Measurements from ENCODE around the gene SLC9B2.

The SLC9B2 gene

DNA sequence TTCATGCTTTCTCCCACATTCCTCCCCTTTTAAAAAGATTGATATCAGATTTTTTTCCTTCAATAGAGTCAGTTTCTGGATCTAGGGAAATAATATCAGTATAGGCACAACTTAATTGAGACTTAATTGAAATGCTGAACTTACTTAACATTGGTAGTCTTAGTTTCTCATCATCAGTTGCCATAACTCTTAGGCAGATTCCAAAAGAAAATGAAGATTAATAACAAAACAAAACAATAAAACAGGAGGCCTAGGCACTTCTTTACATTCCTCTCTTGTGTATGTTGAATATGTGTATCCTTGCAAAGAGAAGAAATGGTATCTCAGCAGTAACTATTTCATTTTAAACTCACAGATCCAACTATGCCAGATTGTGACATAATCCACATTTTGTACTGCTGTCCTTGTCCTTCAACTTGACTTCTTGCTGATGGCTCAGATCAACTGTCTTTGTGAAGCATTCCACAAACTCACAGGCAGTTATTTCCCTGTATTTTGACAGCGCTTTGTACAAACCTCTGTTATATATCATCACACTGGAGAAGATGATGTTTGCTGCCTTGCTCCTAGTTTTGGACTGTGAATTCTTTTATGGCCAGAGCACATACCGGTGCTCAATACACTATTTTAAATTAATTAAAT is 9.1 kb upstream of the SLC9B2 start:
- TF ChIP-seq EZH2 (IDR thresholded peaks at IDR 0.05; ENCODE audit: borderline replicate concordance, low read length) = no peak
- TF ChIP-seq, protein P1, sequence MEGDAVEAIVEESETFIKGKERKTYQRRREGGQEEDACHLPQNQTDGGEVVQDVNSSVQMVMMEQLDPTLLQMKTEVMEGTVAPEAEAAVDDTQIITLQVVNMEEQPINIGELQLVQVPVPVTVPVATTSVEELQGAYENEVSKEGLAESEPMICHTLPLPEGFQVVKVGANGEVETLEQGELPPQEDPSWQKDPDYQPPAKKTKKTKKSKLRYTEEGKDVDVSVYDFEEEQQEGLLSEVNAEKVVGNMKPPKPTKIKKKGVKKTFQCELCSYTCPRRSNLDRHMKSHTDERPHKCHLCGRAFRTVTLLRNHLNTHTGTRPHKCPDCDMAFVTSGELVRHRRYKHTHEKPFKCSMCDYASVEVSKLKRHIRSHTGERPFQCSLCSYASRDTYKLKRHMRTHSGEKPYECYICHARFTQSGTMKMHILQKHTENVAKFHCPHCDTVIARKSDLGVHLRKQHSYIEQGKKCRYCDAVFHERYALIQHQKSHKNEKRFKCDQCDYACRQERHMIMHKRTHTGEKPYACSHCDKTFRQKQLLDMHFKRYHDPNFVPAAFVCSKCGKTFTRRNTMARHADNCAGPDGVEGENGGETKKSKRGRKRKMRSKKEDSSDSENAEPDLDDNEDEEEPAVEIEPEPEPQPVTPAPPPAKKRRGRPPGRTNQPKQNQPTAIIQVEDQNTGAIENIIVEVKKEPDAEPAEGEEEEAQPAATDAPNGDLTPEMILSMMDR (IDR thresholded peaks at IDR 0.05; ENCODE audit: low read length) = no peak
- no peaks in the 10 kb centered on the region for H4K20me1 ChIP-seq (ENCODE audit: insufficient read depth, low read length)
- no peak overlapping the region for H3K9ac ChIP-seq (ENCODE audit: low read length)
- H3F3A ChIP-seq (ENCODE audit: insufficient read depth, low read length) = no peaks in the 10 kb centered on the region
- no peak overlapping the region for H3K4me3 ChIP-seq (ENCODE audit: low read depth, low read length, poor library complexity, severe bottlenecking)
- no peaks in the 10 kb centered on the region for H3K9me2 ChIP-seq (ENCODE audit: low read depth, low read length)
- no peak overlapping the region for H3K27ac ChIP-seq (ENCODE audit: low read depth, low read length, poor library complexity, severe bottlenecking)
- peaks cover 2% of the 10 kb centered on the region; the same call in 1 of the 2 replicates for H3K36me3 ChIP-seq (ENCODE audit: insufficient read depth, low read length)
- H3K27me3 ChIP-seq (ENCODE audit: insufficient read depth, low read length) = no peaks in the 10 kb centered on the region
- H3K4me2 ChIP-seq (ENCODE audit: low read length) = no peak overlapping the region
- H2AFZ ChIP-seq (ENCODE audit: low read length) = no peak overlapping the region
- no peaks in the 10 kb centered on the region for H3K9me3 ChIP-seq (ENCODE audit: low read length)
- H3K4me1 ChIP-seq (ENCODE audit: insufficient read depth, low read length, severe bottlenecking) = no peaks in the 10 kb centered on the region
- no peaks in the 10 kb centered on the region for H3K79me2 ChIP-seq (ENCODE audit: insufficient read depth, low read length)

DNA sequence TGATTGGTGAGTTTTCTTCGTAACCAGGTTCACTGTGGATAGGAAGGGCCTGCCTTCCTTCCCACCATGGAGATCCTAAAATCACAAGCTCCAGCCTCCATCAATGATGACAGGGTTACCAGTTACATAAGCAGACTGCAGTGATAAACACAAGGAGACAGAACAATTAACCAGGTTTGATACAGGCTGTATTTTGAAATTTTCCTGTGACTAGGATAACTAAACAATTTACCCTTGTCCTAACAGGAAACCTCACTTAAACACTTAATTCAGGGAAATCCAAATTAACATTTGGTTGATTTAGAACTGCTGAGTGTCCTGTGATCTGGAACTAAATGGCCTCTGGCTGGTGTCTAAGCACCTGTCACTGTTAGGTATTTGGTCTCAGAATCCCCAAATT is 3.1 kb upstream of the SLC9B2 start:
- H4K20me1 ChIP-seq (ENCODE audit: insufficient read depth, low read length) = no peaks in the 10 kb centered on the region
- TF ChIP-seq, protein P1 (IDR thresholded peaks at IDR 0.05; ENCODE audit: low read length) = no peak
- no peak for TF ChIP-seq EZH2 (IDR thresholded peaks at IDR 0.05; ENCODE audit: borderline replicate concordance, low read length)
- no peaks in the 10 kb centered on the region for H3K9me2 ChIP-seq (ENCODE audit: low read depth, low read length)
- H3F3A ChIP-seq (ENCODE audit: insufficient read depth, low read length) = no peaks in the 10 kb centered on the region
- H3K79me2 ChIP-seq (ENCODE audit: insufficient read depth, low read length) = peaks cover 11% of the 10 kb centered on the region
- H3K4me1 ChIP-seq (ENCODE audit: insufficient read depth, low read length, severe bottlenecking) = peaks cover 33% of the 10 kb centered on the region
- H3K9me3 ChIP-seq (ENCODE audit: low read length) = no peaks in the 10 kb centered on the region
- no peak overlapping the region for H3K4me3 ChIP-seq (ENCODE audit: low read depth, low read length, poor library complexity, severe bottlenecking)
- H3K36me3 ChIP-seq (ENCODE audit: insufficient read depth, low read length) = no peaks in the 10 kb centered on the region
- H3K27ac ChIP-seq (ENCODE audit: low read depth, low read length, poor library complexity, severe bottlenecking) = peak overlapping the region; percentile 56
- no peak overlapping the region for H3K9ac ChIP-seq (ENCODE audit: low read length)
- H3K4me2 ChIP-seq (ENCODE audit: low read length) = no peak overlapping the region
- H3K27me3 ChIP-seq (ENCODE audit: insufficient read depth, low read length) = no peaks in the 10 kb centered on the region
- no peak overlapping the region for H2AFZ ChIP-seq (ENCODE audit: low read length)

- Histone ChIP-seq H3F3A (ENCODE audit: insufficient read depth, low read length) (no peaks in the 10 kb centered on the region), H3K9me3 (ENCODE audit: low read length) (no peaks in the 10 kb centered on the region), H3K9ac (ENCODE audit: low read length) (peak overlapping the region; percentile 74), H3K4me1 (ENCODE audit: insufficient read depth, low read length, severe bottlenecking) (peaks cover 47% of the 10 kb centered on the region), H3K4me2 (ENCODE audit: low read length) (peak overlapping the region; percentile 95), H4K20me1 (ENCODE audit: insufficient read depth, low read length) (no peaks in the 10 kb centered on the region), H2AFZ (ENCODE audit: low read length) (no peak overlapping the region; the same call in 1 of the 2 replicates), H3K27ac (ENCODE audit: low read depth, low read length, poor library complexity, severe bottlenecking) (peak overlapping the region; percentile 89), H3K4me3 (ENCODE audit: low read depth, low read length, poor library complexity, severe bottlenecking) (peak overlapping the region; percentile 67), H3K36me3 (ENCODE audit: insufficient read depth, low read length) (peaks cover 18% of the 10 kb centered on the region), H3K27me3 (ENCODE audit: insufficient read depth, low read length) (no peaks in the 10 kb centered on the region), H3K79me2 (ENCODE audit: insufficient read depth, low read length) (peaks cover 40% of the 10 kb centered on the region), H3K9me2 (ENCODE audit: low read depth, low read length) (no peaks in the 10 kb centered on the region)
- TF ChIP-seq, protein P1 (IDR thresholded peaks at IDR 0.05; ENCODE audit: low read length) = no peak
- no peak for TF ChIP-seq EZH2 (IDR thresholded peaks at IDR 0.05; ENCODE audit: borderline replicate concordance, low read length)
Observed at GRCh38 chr4:103075894-103076746, 441 bp downstream of the SLC9B2 start.

All from OCI-LY1 (cell line).